ENCODE data around the gene PRDX3. TPM values are rescaled to one million over a fixed set of nuclear protein-coding genes. Genes with fewer than 3 reads are reported as not detected.
A peak's percentile ranks its signal among the peaks of the same experiment; 100 is the strongest.
"Not testable (repeated sequence)": the region's sequence is repeated elsewhere in the genome, so short reads cannot be mapped to it uniquely, and the experiment has no call there.

PRDX3 gene
- total RNA-seq, 1 donor from 2014 or later, result 162 TPM

GRCh38 chr10:119165171-119166117, 13.2 kb downstream of the PRDX3 start, which contains the start of gene SFXN4:
TSS of gene SFXN4 (minus strand) at chr10:119165714. CDS start at chr10:119165647, 67 bp downstream.
- peak; percentile 69 to 76 for DNase-seq (ENCODE audit: low read depth in 2 of 2)

- no peak for DNase-seq (ENCODE audit: low read depth in 2 of 2)
Observed at GRCh38 chr10:119162452-119163092, 16.0 kb downstream of the PRDX3 start.

DNA sequence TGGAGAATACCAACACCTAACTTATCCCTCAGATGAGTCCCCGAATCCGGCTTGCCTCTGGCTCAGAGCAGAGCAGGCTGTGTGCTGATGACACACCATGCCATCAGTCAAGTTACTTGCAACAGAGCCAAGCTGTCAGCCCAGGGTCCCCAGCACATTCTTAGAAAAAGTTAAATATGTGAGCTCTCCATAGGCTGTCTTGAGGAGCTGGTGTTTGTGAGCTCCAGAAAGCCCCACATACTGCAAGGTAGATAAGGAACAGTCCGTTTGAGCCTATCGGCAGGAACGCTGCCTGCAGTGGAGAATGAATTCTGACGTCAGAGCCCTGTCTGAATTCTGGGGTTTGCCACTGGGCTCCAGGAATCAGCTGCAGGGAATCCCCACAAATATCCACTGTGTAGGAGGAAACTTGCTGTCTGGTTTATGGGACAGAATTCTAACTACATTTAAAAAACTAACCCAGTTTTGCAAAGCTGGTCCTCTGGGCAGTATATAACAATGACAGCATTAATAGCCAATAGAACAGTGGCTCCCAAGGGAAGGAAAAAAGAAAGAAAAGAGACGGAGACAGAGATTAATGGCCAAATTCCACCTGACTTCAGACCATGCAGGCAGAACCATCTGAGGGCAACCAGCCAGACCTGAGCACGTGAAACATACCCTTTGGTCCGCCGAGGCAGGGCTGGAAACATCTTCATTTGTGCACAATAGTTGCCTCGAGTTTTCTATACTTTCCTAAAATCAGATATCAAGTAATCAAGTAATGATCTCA, 16.7 kb downstream of the PRDX3 start:
- DNase-seq (ENCODE audit: low read depth in 2 of 2), result peak in 1 of 2 donors; percentile 48

- no peak for DNase-seq (ENCODE audit: low read depth in 2 of 2)
Observed at GRCh38 chr10:119159332-119159731, 19.3 kb downstream of the PRDX3 start.

DNA sequence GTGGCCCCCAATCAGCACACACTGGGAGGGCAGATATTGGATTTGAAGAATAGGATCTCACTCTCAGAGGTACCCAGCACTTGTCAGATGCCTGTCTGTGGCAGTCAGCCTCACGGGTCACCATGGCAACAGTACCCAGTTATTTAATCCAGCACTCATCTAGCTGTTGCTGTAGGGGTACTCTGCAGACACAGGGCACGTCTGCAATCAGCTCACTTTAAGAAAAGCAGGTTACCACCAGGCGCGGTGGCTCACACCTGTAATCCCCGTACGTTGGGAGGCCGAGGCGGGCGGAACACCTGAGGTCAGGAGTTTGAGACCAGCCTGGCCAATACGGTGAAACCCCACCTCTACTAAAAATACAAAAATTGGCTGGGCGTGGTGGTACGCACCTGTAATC, 25.0 kb downstream of the PRDX3 start:
- no peak for DNase-seq (ENCODE audit: low read depth in 2 of 2)

- DNase-seq (ENCODE audit: low read depth in 2 of 2), result no peak
Observed at GRCh38 chr10:119153041-119153440, 25.6 kb downstream of the PRDX3 start.

DNA sequence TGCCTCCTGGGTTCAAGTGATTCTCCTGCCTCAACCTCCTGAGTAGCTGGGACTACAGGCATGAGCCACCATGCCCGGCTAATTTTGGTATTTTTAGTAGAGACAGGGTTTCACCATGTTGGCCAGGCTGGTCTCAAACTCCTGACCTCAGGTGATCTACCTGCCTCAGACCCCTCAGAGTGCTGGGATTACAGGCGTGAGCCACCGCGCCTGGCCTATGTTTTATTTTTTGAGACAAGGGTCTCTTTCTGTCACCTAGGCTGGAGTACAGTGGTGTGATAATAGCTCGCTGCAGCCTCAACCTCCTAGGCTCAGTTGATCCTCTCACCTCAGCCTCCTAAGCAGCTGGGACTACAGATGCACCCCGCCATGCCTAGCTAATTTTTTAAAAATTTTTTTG, 27.0 kb downstream of the PRDX3 start:
- not testable (repeated sequence) for DNase-seq (ENCODE audit: low read depth in 2 of 2)

- DNase-seq (ENCODE audit: low read depth in 2 of 2), result peak in 1 of 2 donors; percentile 24
Observed at GRCh38 chr10:119149729-119150128, 28.9 kb downstream of the PRDX3 start.

DNA sequence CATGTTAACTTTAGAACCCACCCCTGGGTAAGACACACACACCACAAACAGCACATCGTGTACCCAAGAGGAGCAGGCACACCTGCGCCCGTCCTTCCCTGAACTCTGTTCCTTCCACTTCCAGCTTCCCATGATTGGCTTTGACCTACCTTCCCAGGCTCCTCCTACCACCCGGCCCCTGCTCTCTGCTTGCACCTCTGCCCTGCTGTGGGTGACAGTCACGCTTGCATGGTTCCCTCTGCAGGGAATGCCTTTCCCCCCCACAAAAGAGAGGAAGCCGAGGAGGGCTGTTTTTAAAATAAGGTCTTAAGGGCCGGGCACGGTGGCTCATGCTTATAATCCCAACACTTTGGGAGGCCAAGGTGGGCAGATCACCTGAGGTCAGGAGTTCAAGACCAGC, 29.5 kb downstream of the PRDX3 start:
- no peak for DNase-seq (ENCODE audit: low read depth in 2 of 2)

DNA sequence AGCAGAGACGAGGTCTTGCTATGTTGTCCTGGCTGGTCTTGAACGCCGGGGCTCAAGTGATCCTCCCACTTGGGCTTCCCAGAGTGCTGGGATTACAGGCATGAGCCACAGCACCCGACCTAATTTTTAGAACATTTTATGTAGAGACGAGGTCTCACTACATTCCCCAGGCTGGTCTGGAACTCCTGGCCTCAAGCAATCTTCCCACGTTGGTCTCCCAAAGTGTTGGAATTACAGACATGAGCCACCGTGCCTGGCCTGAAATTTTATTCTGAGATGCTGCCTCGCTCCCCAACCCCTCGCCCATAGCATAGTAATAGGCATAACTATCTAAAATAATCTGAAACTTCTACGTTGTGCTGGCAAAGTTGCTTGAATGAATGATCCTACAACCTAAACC, 35.0 kb downstream of the PRDX3 start:
- no peak for DNase-seq (ENCODE audit: low read depth in 2 of 2)

DNA sequence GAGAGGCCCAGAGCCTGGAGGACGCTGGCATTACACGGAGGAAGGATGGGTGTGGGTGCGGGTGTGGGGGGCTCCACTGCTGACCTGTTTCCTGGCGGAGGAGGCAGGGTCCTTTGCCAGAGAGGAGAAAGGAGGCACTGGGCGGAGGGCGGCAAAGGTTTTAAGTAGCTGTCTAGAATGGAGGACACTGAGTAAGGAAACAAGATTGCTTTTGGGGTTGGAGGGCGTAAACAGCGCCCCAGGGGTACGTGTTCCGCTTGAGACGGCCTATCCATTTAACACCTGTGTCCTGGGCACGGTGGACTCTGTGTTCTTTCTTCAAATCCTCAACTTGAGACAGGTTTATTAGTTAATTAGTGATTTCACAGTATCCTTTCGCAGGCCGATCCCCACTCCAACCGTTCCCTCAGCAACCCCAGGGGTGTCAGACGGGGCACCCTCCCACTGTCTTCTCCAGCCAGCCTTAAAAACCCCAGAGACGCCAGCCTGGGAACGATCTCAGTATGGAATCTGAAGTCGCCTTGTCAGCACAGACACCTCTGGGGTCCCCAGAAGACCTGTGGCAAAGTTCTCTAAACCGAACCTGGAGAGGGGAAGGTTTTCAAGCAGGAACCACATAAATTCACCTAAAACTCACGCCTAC, 37.9 kb downstream of the PRDX3 start:
- DNase-seq (ENCODE audit: low read depth in 2 of 2), result no peak

DNA sequence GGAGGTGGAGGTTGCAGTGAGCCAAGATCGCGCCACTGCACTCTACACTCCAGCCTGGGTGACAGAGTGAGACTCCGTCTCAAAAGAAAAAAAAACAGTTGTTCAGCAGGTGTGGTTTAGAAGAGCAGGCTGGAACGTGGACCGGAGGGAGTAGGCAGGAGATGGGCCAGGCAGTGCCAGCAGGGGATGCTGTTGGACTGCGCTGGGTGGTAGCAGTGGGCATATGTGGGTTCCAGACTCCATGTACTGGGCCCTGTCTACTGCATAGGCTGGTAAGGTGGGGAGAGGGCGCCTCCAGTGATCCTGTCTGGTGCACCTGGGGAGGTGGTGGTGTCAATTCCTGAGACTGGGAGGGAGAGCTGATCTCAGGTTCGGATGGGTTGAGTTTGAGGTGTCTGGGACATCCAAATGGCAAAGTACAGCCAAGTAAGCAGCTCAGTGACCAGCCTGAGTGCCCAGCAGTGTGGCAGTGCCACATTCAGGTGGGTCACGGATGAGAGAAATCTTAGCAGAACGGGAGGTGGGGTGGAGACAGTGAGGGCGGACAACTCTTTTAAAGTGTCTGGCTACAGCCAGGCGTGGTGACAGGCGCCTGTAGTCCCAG, 39.0 kb downstream of the PRDX3 start:
- DNase-seq (ENCODE audit: low read depth in 2 of 2), result peak; percentile 53 to 56

- no peak for DNase-seq (ENCODE audit: low read depth in 2 of 2)
Observed at GRCh38 chr10:119138346-119139306, 40.0 kb downstream of the PRDX3 start.

- not testable (repeated sequence) for DNase-seq (ENCODE audit: low read depth in 2 of 2)
Observed at GRCh38 chr10:119137878-119138277, 40.7 kb downstream of the PRDX3 start.

DNA sequence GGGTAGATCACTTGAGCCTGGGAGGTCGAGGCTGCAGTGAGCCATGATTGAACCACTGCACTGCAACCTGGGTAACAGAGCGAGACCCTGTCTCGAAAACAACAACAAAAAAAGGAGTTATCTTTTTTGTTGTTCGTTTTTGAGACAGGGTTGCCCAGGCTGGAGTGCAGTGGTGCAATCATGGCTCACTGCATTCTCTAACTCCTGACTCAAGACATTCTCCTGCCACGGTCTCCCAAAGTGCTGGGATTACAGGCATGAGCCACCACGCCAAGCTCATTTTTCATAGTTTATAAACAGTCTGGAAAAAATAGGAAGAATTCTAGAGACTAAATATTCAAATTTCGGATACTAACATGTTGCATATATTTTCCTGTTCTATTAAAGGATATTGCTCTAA, 42.5 kb downstream of the PRDX3 start:
- no peak for DNase-seq (ENCODE audit: low read depth in 2 of 2)

DNA sequence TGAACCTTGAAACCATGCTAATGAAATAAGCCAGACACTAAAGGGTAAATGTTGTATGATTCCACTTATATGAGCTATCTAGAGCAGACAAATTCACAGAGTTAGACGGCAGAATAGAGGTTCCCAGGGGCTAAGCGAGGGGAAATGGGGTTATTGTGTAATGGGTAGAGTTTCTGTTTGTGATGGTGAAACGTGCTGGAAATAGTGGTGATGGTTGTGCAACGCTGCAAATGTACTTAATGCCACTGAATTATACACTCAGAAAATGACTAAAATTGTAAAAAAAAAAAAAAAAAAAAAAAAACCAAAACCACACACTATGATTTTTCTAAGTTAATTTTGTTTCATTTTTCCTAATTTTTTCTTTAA, 43.1 kb downstream of the PRDX3 start:
- no peak for DNase-seq (ENCODE audit: low read depth in 2 of 2)

- DNase-seq (ENCODE audit: low read depth in 2 of 2), result no peak
Observed at GRCh38 chr10:119133949-119134348, 44.7 kb downstream of the PRDX3 start.

- DNase-seq (ENCODE audit: low read depth in 2 of 2), result no peak
Observed at GRCh38 chr10:119132521-119133345, 45.9 kb downstream of the PRDX3 start.
